Choroid plexus epithelial cell (primary cell): ENCODE measurements around the gene BCL6B.
A peak's percentile ranks its signal among the peaks of the same experiment; 100 is the strongest.

Experiments
- DNase-seq: peaks from one replicate; pipeline ENCODE4 v3.0.0-alpha.2; 2010; ENCODE audit warnings: low read depth
- H3K4me3 ChIP-seq: 2 replicates; pipeline ENCODE4 v1.5.1; 2011; ENCODE audit warnings: low read depth, mild to moderate bottlenecking, control low read depth, low read length, moderate library complexity
- TF ChIP-seq, protein P1 (sequence below): conservative IDR thresholded peaks from 2 replicates; pipeline ENCODE4 v1.5.1; 2011; ENCODE audit warnings: low read depth, mild to moderate bottlenecking, control low read depth, inconsistent platforms, low read length, moderate library complexity

BCL6B gene

DNA sequence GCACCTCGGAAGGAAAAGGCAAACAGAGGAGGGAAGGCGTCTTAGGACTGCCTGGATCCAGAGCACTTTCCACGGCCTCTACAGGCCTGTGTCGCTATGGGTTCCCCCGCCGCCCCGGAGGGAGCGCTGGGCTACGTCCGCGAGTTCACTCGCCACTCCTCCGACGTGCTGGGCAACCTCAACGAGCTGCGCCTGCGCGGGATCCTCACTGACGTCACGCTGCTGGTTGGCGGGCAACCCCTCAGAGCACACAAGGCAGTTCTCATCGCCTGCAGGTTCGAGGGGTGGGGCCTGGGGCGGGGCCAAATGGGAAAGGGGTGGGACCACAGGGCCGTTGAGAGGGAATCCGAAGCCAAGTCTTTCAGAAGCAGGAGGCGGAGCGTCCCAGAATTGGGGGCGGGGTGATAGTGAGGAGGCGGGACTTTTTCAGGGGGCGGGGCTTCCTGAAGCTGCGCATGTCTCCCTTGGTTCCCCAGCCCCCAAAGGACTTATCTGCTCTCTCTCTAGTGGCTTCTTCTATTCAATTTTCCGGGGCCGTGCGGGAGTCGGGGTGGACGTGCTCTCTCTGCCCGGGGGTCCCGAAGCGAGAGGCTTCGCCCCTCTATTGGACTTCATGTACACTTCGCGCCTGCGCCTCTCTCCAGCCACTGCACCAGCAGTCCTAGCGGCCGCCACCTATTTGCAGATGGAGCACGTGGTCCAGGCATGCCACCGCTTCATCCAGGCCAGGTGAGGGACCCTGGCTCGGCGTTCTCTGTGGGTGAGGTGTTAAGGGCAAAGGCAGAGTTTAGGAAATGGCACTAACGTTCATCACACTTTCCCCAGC lies 939 bp downstream of the BCL6B start:
- peak; percentile 92 for DNase-seq
- TF ChIP-seq, protein P1, sequence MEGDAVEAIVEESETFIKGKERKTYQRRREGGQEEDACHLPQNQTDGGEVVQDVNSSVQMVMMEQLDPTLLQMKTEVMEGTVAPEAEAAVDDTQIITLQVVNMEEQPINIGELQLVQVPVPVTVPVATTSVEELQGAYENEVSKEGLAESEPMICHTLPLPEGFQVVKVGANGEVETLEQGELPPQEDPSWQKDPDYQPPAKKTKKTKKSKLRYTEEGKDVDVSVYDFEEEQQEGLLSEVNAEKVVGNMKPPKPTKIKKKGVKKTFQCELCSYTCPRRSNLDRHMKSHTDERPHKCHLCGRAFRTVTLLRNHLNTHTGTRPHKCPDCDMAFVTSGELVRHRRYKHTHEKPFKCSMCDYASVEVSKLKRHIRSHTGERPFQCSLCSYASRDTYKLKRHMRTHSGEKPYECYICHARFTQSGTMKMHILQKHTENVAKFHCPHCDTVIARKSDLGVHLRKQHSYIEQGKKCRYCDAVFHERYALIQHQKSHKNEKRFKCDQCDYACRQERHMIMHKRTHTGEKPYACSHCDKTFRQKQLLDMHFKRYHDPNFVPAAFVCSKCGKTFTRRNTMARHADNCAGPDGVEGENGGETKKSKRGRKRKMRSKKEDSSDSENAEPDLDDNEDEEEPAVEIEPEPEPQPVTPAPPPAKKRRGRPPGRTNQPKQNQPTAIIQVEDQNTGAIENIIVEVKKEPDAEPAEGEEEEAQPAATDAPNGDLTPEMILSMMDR: no peak
- peak overlapping the region; percentile 32 for H3K4me3 ChIP-seq

- TF ChIP-seq, protein P1: no peak
- DNase-seq: no peak
- H3K4me3 ChIP-seq: no peak overlapping the region
These were observed 1.5 kb downstream of the BCL6B start for GRCh38 chr17:7024402-7024785.

DNA sequence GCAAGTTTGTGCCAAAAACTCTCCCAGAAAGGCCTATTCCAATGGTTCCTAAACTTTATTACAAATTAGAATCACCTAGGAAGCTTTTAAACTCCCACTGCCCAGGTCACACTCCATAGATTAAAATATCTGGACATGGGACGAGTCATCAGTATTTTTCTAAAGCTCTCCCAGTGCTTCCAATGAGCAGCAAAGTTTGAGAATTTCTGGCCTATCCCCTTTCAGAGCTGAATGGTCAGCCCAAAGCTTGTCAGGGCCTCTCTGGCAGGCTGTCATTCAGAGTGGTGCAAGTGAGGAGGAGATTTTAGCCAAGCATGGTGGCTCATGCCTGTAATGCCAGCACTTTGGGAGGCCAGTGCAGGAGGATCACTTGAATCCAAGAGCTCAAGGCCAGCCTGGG lies 2.4 kb downstream of the BCL6B start:
- H3K4me3 ChIP-seq: no peak overlapping the region
- DNase-seq: no peak
- TF ChIP-seq, protein P1: no peak

- TF ChIP-seq, protein P1: no peak
- no peak overlapping the region for H3K4me3 ChIP-seq
- no peak for DNase-seq
These were observed 3.7 kb downstream of the BCL6B start for GRCh38 chr17:7026471-7027115.

- no peak overlapping the region for H3K4me3 ChIP-seq
- TF ChIP-seq, protein P1: no peak
- no peak for DNase-seq
These were observed 4.5 kb downstream of the BCL6B start for GRCh38 chr17:7027335-7027734.

DNA sequence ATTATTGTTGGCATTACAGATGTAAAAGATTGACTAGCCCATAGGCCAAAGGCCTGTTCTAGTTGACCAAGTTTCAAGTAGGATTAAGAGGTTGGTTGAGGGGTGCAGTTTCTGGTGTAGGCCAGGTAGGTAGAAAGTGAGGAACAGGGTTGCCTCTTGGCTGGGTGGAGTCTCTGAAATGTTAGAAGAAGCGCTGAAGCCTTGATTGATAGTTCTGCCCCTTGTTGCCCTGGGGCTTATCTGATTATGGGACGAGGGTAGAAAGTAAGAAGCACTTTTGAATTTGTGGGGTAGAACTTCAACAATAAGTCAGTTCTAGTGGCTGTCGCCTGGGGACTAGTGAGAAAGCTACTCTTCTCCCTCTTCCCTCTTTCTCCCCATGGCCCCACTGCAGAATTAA lies 6.2 kb downstream of the BCL6B start:
- no peak for DNase-seq
- TF ChIP-seq, protein P1: no peak
- no peak overlapping the region for H3K4me3 ChIP-seq
